Astrocyte of the spinal cord (primary cell): Measurements from ENCODE around the gene NPTX1.

Experiments used
- DNase-seq: peaks from one replicate; pipeline ENCODE4 v3.0.0; 2011; ENCODE audit warnings: low read depth, low spot score
- H3K4me3 ChIP-seq: 2 replicates; pipeline ENCODE4 v1.5.1; 2011; ENCODE audit warnings: low read depth, mild to moderate bottlenecking, low read length, moderate library complexity
- CTCF ChIP-seq: IDR thresholded peaks from 2 replicates; pipeline ENCODE4 v1.5.1; 2012; ENCODE audit warnings: low read depth, mild to moderate bottlenecking, low read length, inconsistent platforms
- in situ Hi-C: cut with HindIII; loops from 2 replicates; pipeline ENCODE4 v1.10.0; 2017; ENCODE audit warnings: low sequenced_read_pairs

NPTX1 gene

GRCh38 chr17:80433916-80434666 lies 42.3 kb downstream of the NPTX1 start:
- no peak overlapping the region for H3K4me3 ChIP-seq
- no peak for TF ChIP-seq CTCF
- in situ Hi-C loops, result no loop called here
- DNase-seq, result no peak

- in situ Hi-C loops, result no loop called here
- no peak overlapping the region for H3K4me3 ChIP-seq
- no peak for TF ChIP-seq CTCF
- DNase-seq, result no peak
Measured at GRCh38 chr17:80432961-80433550, 43.4 kb downstream of the NPTX1 start.

- no peak for DNase-seq
- TF ChIP-seq CTCF, result no peak
- in situ Hi-C loops, result no loop called here
- no peak overlapping the region for H3K4me3 ChIP-seq
Measured at GRCh38 chr17:80432350-80432955, 44.0 kb downstream of the NPTX1 start.

GRCh38 chr17:80431246-80432195 lies 44.9 kb downstream of the NPTX1 start:
- in situ Hi-C loops, result no loop called here
- TF ChIP-seq CTCF, result no peak
- no peak for DNase-seq
- H3K4me3 ChIP-seq, result no peak overlapping the region

GRCh38 chr17:80430446-80431245 lies 45.8 kb downstream of the NPTX1 start:
- no peak for TF ChIP-seq CTCF
- H3K4me3 ChIP-seq, result no peak overlapping the region
- DNase-seq, result no peak
- in situ Hi-C loops, result no loop called here
